NCI-H2196 treated with DMSO at 0.1 percent for 48 hours (cell line): Measurements from ENCODE around the gene SMIM1.

Experiments used
- DNase-seq: peaks from one replicate; lab custom pipeline; 2025; ENCODE audit not compliant: unreplicated experiment; lab: John Stamatoyannopoulos, UW

SMIM1 gene

GRCh38 chr1:3817821-3818597, 45.5 kb downstream of the SMIM1 start:
- no peak for DNase-seq

- no peak for DNase-seq
These were observed 47.2 kb downstream of the SMIM1 start for GRCh38 chr1:3819771-3820200.

- no peak for DNase-seq
These were observed 47.8 kb downstream of the SMIM1 start for GRCh38 chr1:3820316-3820715.

- no peak for DNase-seq
These were observed 48.5 kb downstream of the SMIM1 start for GRCh38 chr1:3821004-3821403.

GRCh38 chr1:3821447-3821846, 48.9 kb downstream of the SMIM1 start:
- no peak for DNase-seq

GRCh38 chr1:3821908-3822307, 49.4 kb downstream of the SMIM1 start:
- no peak for DNase-seq

GRCh38 chr1:3822421-3822820, 49.9 kb downstream of the SMIM1 start:
- DNase-seq = no peak

GRCh38 chr1:3824650-3825049, 52.1 kb downstream of the SMIM1 start:
- DNase-seq = no peak

- DNase-seq = no peak
These were observed 52.8 kb downstream of the SMIM1 start for GRCh38 chr1:3825356-3825755.
